Measurements from ENCODE around the gene PRKCD. TPM values are rescaled to one million over a fixed set of nuclear protein-coding genes. Genes with fewer than 3 reads are reported as not detected.

The PRKCD gene
- total RNA-seq, 4 donors from 2014 or later, result 36.3 to 73.1 (median 70.6) TPM

DNA sequence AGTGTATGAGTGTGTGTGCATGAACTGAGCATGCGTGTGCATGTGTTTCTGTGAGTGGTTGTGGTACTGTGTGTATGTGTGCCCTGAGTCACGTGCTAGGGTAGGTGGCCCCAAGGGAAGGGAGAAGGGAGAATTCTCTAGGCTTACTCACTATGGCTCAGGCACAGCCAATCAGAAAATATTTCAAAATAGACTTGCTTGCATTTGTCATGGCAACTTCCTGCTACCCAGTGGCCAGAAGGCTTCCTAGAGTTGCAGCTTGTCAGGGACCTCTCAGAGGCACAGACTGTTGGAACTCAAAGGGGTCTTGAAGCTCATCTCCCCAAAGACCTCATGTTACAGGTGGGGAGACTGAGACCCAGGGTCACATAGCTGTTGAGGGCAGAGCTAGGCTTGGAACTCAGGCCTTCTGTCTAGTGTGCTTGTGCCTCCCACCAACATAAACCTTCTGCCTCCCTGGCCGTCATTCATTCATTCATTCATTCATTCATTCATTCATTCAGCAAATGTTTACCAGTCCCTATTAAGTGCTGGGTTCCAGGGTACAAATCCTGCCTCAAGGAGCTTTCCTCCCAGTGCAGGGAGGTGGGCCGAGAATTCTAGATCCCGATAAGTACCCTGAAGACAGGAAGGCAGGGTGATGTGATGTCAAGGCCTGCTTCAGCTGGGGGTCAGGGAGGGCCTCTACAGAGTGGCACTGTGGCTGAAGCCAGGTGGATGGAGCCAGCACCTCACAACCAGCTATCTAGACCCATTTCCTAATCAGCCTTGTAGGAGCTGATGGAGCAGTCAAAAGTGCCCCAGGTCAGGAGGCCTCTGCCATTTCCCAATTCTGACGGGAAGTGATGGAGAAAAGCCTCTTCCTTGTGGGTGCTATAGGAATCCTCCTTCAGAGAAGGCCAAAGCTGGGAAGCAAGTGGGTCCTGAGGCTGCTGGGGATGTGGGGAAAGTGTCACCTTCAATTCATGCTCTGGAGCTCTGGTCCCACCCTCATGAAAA is 19.9 kb upstream of the PRKCD start:
- no peak overlapping the region for H3K27ac ChIP-seq
- no peak for DNase-seq
- H3K4me3 ChIP-seq, result no peak overlapping the region
- no peaks in the 10 kb centered on the region for H3K36me3 ChIP-seq
- TF ChIP-seq POLR2A (IDR thresholded peaks at IDR 0.05), result no peak
- TF ChIP-seq, protein P1, sequence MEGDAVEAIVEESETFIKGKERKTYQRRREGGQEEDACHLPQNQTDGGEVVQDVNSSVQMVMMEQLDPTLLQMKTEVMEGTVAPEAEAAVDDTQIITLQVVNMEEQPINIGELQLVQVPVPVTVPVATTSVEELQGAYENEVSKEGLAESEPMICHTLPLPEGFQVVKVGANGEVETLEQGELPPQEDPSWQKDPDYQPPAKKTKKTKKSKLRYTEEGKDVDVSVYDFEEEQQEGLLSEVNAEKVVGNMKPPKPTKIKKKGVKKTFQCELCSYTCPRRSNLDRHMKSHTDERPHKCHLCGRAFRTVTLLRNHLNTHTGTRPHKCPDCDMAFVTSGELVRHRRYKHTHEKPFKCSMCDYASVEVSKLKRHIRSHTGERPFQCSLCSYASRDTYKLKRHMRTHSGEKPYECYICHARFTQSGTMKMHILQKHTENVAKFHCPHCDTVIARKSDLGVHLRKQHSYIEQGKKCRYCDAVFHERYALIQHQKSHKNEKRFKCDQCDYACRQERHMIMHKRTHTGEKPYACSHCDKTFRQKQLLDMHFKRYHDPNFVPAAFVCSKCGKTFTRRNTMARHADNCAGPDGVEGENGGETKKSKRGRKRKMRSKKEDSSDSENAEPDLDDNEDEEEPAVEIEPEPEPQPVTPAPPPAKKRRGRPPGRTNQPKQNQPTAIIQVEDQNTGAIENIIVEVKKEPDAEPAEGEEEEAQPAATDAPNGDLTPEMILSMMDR (IDR thresholded peaks at IDR 0.05), result no peak
- H3K27me3 ChIP-seq, result no peaks in the 10 kb centered on the region
- H3K4me1 ChIP-seq, result peaks cover 0 to 9% (median 3%) of the 10 kb centered on the region in 4 donors
- no peaks in the 10 kb centered on the region for H3K9me3 ChIP-seq

- H3K27me3 ChIP-seq, result no peaks in the 10 kb centered on the region
- no peaks in the 10 kb centered on the region for H3K9me3 ChIP-seq
- no peak overlapping the region for H3K4me3 ChIP-seq
- no peak for DNase-seq
- H3K27ac ChIP-seq, result no peak overlapping the region
- TF ChIP-seq, protein P1 (IDR thresholded peaks at IDR 0.05), result no peak
- TF ChIP-seq POLR2A (IDR thresholded peaks at IDR 0.05), result no peak
- no peaks in the 10 kb centered on the region for H3K36me3 ChIP-seq
- H3K4me1 ChIP-seq, result peaks cover 0 to 27% (median 10%) of the 10 kb centered on the region in 4 donors
Observed at GRCh38 chr3:53142986-53143385, 18.0 kb upstream of the PRKCD start.

GRCh38 chr3:53144446-53144845 is 16.6 kb upstream of the PRKCD start:
- Histone ChIP-seq H3K36me3 (no peaks in the 10 kb centered on the region), H3K4me3 (no peak overlapping the region), H3K9me3 (no peaks in the 10 kb centered on the region), H3K27ac (peak overlapping the region in 2 of 4 donors; percentile 75 to 89), H3K27me3 (no peaks in the 10 kb centered on the region), H3K4me1 (peaks cover 0 to 36% (median 12%) of the 10 kb centered on the region in 4 donors)
- TF ChIP-seq, protein P1 (IDR thresholded peaks at IDR 0.05), result no peak
- no peak for TF ChIP-seq POLR2A (IDR thresholded peaks at IDR 0.05)
- no peak for DNase-seq

GRCh38 chr3:53144862-53145712 is 15.9 kb upstream of the PRKCD start:
- Histone ChIP-seq H3K27ac (peak overlapping the region in 3 of 4 donors; percentile 48 to 89 (median 75)), H3K27me3 (no peaks in the 10 kb centered on the region), H3K36me3 (no peaks in the 10 kb centered on the region), H3K4me1 (peaks cover 0 to 42% (median 17%) of the 10 kb centered on the region in 4 donors), H3K4me3 (no peak overlapping the region), H3K9me3 (no peaks in the 10 kb centered on the region)
- TF ChIP-seq POLR2A (IDR thresholded peaks at IDR 0.05), result no peak
- TF ChIP-seq, protein P1 (IDR thresholded peaks at IDR 0.05), result no peak
- peak in 2 of 3 donors; percentile 79 to 82 for DNase-seq

- Histone ChIP-seq H3K36me3 (no peaks in the 10 kb centered on the region), H3K9me3 (no peaks in the 10 kb centered on the region), H3K27ac (peak overlapping the region in 3 of 4 donors; percentile 48 to 89 (median 75)), H3K4me1 (peaks cover 0 to 46% (median 19%) of the 10 kb centered on the region in 4 donors), H3K27me3 (no peaks in the 10 kb centered on the region), H3K4me3 (no peak overlapping the region)
- TF ChIP-seq POLR2A (IDR thresholded peaks at IDR 0.05), result peak in 1 of 2 donors; percentile 36
- TF ChIP-seq, protein P1 (IDR thresholded peaks at IDR 0.05), result no peak
- DNase-seq, result peak in 1 of 3 donors; percentile 75
Observed at GRCh38 chr3:53145713-53146080, 15.3 kb upstream of the PRKCD start.

All from Peyer's patch (tissue), 4 donors.